ENCODE data around the gene LRRC75A.

DNA sequence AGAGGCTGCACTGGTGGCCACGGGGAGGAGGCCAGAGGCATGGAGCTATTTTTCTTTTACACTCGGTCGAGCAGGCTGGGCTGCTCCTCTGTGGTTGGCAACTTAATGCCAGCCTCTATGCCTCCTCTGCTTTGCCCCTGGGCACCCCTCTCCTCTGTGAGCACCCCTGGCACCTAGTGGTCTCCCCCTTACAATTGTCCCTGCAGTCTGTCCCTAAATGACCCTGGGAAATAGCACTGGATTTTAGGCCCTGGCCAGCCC, 27.0 kb downstream of the LRRC75A start:
- TF ChIP-seq, protein P1, sequence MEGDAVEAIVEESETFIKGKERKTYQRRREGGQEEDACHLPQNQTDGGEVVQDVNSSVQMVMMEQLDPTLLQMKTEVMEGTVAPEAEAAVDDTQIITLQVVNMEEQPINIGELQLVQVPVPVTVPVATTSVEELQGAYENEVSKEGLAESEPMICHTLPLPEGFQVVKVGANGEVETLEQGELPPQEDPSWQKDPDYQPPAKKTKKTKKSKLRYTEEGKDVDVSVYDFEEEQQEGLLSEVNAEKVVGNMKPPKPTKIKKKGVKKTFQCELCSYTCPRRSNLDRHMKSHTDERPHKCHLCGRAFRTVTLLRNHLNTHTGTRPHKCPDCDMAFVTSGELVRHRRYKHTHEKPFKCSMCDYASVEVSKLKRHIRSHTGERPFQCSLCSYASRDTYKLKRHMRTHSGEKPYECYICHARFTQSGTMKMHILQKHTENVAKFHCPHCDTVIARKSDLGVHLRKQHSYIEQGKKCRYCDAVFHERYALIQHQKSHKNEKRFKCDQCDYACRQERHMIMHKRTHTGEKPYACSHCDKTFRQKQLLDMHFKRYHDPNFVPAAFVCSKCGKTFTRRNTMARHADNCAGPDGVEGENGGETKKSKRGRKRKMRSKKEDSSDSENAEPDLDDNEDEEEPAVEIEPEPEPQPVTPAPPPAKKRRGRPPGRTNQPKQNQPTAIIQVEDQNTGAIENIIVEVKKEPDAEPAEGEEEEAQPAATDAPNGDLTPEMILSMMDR (IDR thresholded peaks at IDR 0.05), result no peak
- TF ChIP-seq POLR2A (IDR thresholded peaks at IDR 0.05) (no peak), POLR2AphosphoS5 (IDR thresholded peaks at IDR 0.05) (no peak)

Data from prostate gland (tissue), 2 donors.